ENCODE results near the gene ABHD8.
"Not testable (repeated sequence)": the region's sequence is repeated elsewhere in the genome, so short reads cannot be mapped to it uniquely, and the experiment has no call there.

ABHD8 gene

DNA sequence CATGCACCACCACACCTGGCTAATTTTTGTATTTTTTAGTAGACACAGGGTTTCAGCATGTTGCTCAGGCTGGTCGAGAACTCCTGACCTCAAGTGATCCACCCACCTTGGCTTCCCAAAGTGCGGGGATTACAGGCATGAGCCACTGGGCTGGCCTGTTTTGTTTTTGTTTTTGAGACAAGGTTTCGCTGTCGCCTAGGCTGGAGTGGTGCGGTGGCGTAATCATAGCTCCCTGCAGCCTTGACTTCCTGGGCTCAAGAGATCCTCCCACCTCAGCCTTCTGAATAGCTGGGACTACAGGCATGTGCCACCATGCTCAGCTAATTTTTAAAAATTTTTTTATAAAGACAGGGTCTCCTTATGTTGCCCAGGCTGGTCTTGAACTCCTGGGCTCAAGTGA, 7.7 kb downstream of the ABHD8 start:
- not testable (repeated sequence) for DNase-seq

DNA sequence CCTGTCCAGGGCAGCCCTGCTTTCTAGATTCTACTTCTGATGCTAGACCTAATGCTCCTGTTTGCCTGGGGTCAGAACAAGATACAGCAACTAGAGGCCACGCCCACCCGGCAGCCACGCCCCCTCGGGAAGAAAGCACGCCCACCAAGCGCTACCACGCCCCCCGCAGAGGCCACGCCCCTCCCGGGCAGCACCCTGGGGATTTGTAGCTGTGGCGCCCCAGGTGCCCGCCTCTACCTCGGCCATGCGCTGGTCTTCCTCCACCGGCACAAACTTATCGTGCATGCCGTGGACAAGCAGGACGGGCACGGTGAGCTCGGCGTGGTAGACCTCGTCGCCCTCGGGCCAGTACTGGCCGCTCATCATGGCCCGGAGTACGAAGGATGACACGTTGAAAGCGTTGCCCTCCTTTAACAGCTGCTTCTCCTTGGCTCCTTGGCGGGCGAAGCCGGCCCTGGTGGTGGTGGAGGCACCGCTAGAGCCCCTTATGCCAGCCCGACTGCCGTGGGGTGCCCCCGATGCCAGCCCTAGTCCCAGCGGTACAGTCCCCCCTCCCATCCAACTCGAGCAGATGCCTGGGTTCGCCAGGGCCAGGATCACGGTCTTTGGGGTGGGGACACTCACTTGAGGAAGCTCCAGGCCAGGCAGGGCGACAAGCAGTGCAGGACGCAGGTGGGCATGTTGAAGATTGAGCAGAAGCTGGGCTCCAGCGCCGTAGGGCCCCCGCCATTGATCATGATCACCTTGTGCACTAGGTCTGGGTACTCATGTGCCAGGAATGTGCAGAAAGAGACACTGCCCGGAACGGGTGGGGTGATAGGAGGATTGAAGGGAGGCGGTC, 9.0 kb downstream of the ABHD8 start:
- DNase-seq: peak in 2 of 4 experiments; percentile 24 to 53

DNA sequence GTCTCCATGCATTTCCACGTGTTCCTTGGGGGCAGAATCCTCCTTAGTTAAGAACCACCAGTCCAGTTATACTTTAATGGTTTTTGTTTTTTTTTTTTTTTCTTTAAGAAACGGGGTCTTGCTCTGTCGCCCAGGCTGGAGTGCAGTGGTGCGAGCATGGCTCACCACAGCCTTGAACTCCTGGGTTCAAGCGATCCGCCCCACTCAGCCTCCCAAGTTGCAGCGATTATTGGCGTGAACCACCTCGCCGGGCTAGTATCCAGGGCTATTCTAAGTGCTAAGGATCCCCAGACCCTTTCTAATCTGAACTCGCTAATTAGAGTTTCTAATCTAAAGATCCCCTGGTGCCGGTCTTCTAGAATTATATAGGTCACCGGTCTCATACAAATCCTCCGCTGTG, 9.6 kb downstream of the ABHD8 start:
- no peak for DNase-seq

DNA sequence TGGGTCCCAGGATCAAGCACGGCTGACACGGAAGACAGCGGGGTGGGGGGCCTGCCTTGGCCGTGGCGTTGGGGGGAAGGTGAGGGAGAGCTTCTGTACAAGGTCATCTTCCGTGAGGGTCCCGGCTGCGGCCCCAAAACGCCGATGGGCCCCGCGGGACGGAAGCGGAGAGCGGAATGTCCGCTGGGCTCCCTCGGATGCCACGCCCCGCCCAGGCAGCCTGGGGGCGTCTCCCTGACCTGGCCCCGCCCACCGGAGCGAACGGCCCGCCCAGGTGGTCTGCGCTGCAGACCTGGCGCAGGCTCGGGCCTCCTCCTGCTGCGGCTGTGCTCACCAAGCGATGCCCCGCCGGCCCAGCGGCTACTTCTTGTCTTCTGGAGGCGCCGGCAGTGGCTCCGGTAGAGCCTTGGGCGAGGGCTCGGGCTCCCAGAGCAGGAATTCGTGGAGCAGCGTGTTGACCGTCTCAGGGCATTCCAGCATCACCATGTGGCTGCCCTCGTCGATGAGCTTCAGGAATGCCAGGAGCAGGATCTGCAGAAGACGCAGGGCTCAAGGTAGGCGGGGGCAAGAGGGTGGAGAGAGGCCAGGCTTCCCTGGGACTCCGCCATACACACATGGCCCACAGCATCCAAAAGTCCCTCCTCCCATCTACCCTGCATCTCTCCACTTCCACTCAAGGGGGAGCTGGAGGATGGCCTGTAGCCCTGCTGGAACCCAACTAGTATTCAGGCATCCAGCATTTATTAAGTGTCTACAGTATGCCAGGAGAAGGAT, 10.7 kb downstream of the ABHD8 start:
- DNase-seq: peak; percentile 81 to 87 (median 86)

DNA sequence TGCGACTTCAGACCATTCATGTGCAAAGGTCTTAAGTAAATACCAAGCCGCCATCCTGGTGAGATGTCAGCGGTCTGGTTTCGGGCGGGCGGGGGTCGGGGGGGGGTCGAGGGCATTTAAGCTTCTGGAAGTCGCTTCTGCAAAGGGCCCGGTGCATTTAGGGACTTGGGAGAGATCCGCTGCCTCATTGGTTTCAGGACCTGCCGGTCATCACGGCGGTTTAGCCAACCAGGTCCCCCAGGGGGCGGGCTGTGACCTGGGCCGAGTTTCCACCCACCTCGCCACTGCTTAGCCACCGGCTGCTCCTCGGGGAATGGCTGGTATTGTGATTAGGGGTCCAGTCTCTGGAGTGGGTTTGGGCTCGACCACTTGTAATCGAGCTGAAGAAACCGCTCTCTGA, 13.7 kb downstream of the ABHD8 start:
- peak; percentile 79 to 90 (median 84) for DNase-seq

DNA sequence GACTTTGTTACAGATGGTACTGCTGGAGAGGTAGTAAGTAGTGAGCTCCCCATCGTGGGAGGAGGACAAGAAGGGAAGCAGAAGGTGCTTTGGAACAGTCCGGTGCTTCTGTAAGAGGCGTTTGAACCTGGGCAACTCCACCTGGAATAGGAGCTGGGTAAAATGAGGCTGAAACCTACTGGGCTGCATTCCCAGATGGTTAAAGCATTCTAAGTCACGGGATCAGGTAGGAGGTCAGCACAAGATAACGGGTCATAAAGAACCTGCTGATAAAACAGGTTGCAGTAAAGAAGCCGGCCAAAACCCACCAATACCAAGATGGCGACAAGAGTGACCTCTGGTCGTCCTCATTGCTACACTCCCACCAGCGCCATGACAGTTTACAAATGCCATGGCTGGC, 16.5 kb downstream of the ABHD8 start:
- DNase-seq: no peak

DNA sequence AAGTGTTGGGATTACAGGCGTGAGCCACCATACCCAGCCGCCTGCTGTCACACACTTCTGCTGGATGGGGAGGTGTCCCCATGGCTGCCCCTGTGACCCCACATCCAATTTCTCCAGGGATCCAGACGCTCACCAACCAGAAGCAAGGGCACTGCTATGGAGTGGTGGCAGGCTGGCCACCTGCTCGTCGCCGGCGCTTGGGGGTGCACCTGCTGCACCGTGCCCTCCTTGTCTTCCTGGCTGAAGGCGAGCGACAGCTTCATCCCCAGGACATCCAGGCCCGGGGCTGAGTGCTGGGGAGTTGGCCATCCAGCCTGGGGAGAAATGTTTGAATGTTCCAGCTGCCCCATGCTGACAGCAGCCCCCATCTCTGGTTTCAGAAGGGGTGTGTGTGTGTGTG, 17.0 kb downstream of the ABHD8 start:
- DNase-seq: no peak

DNA sequence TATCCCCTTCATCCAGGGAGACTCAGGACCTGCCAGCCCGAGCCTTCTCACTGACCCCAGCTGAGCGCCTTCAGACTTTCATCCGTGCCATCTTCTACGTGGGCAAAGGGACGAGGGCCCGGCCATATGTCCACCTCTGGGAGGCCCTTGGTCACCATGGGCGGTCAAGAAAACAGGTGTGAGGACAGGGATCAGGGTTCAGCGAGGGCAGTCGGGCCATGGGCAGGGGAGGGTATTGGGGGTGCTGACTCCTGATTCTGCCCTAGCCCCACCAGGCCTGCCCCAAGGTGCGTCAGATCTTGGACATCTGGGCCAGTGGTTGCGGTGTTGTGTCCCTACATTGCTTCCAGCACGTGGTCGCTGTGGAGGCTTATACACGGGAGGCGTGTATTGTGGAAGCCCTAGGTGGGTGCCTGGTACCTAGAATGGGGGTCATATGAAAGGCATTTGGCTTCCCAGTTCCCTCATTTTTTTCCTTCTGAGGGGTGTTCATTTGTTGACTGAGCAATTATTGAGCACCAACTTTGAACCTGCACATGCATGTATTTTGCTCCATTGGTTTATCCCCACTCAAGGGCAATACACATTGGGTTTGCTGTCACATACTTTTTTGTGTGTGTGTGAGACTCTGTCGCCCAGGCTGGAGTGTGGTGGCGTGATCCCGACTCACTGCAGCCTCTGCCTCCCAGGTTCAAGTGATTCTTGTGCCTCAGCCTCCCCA, 17.6 kb downstream of the ABHD8 start:
- no peak for DNase-seq

DNA sequence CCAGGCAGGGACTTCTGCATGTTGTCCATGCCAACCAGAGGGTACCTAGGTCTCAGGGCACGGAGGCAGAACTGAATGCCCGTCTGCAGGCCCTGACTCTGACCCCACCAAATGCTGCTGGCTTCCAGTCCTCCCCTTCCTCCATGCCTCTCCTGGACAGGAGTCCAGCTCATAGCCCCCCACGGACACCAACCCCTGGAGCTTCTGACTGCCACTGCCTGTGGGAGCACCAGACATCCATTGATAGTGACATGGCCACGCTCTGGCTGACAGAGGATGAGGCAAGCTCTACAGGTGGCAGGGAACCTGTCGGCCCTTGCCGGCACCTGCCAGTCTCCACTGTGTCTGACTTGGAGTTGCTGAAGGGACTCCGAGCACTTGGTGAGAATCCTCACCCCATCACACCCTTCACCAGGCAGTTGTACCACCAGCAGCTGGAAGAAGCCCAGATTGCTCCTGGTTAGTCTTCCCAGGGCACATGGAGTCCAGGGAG, 19.7 kb downstream of the ABHD8 start:
- no peak for DNase-seq

DNA sequence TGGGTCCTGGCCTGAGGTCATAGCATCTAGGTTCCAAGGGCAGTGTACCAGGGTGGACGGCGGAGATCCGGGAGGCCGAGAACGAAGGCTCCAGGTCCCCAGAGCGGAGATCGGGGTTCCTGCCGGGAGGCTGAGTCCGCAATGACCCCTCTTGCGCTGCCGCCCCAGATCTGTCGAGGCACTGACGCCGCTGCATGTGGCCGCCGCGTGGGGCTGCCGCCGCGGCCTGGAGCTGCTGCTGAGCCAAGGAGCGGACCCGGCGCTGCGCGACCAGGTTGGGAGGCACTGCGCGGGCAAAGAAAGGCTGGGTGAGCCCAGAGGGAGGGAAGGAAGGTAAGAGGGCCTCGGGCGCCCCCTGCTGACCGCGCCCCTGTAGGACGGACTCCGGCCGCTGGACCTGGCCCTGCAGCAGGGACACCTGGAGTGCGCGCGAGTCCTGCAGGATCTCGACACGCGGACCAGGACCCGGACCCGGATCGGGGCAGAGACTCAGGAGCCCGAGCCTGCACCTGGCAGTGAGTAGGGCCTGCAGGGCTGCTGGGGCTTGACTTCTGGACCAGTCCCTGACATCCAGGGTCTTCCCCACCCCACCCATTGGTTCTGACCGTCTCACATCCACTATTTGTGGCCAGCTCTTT, 20.6 kb downstream of the ABHD8 start:
- peak; percentile 79 to 93 (median 86) for DNase-seq

DNA sequence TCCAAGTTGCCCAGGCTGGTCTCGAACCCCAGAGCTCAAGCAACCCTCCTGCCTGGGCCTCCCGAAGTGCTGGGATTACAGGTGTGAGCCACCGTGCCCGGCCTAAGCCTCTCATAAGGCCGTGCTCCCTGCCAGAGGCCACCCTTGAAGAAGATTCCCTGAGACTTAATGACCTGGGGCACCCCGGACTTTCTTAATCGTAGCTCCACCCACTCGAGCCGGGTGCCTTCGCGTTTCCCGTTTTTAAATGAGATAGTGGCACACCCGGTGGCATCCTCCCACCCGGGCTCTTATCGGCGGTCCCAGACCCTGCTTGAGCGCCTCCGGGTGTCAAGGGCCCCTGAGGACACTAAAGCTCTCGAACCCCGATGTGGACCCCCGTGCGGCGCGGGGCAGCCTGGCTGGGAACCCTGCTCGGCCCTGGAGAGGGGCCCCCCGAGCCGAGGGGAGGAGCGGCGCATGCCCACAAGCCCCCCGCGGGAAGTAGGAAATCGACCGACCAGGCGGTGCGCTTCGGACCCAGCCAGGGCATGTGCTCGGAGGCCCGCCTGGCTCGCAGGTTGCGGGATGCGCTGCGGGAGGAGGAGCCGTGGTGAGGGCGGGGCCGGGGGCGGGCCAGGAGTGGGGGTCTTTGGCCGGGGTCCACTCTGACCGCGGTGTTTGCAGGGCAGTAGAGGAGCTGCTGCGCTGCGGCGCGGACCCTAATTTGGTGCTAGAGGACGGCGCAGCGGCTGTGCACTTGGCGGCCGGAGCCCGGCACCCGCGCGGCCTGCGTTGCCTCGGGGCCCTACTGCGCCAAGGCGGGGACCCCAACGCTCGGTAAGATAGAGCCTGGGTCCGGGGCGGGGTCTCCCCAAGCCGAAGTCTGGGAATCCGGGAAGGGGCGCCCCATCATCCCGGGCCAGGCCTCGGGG, 21.6 kb downstream of the ABHD8 start, which contains the start of gene ANKLE1:
ANKLE1 (plus strand) TSS at position 511 of the 914 bp plus-strand sequence; CDS start at position 531, 20 bp downstream.
- peak; percentile 61 to 87 (median 82) for DNase-seq

DNA sequence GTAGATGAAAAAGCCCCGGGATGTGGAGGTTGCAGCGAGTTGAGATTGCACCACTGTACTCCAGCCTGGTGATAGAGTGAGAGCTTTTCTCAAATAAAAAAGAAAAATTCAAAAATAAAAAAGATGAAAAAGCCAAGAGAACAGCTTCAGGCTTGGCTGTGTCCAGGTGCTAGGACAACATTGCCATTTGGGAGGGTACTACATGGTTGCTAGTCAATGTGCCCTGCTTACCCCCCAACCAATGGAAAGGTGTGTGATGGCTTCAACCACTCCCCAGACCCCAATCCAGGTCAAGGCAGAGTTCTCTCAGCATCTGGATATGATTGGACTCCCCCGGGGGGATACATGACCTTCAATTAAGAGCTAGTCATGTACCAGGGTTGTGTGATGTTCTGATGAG, 23.8 kb downstream of the ABHD8 start:
- no peak for DNase-seq

DNA sequence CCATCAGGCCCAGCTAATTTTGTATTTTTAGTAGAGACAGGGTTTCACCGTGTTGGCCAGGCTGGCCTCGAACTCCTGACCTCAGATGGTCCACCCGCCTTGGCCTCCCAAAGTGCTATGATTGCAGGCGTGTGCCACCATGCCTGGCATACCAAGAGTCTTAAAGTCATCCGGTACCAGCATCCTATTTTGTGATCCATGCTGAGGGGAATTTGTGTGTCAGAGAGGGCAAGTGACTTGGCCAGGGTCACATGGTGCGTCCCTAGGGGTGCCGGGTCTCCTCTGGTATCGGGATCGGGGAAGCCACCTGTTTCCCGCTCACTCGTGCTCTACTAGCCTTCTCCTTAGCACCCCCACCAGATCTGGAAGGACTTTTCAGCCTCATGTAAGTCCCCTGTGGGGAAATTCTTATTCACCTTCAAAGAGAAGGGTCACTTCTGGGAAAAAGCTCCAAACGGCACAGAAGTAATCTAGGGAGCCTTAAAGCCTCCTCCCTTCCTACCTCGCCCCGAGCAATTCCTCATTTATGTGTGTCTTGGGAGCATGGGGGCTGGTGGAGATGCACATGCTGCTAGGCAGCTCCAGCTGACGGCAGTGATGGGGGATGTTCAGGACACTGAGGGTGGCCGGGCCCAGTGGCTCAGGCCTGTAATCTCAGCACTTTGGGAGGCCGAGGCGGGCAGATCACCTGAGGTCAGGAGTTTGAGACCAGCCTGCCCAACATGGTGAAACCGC, 27.6 kb downstream of the ABHD8 start:
- DNase-seq: no peak

DNA sequence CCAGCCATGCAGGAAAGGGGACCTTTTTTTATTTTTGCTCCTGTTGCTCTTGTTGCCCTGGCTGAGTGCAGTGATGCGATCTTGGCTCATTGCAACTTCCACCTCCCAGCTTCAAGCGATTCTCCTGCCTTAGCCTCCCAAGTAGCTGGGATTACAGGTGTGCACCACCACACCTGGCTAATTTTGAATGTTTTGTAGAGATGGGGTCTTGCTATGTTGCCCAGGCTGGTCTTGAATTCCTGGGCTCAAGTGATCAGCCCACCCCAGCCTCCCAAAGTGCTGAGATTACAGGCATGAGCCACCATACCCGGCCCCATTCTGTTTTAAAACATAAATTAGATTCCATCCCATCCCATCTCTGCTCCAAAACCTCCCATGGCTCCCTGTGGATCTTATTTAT, 28.3 kb downstream of the ABHD8 start:
- not testable (repeated sequence) for DNase-seq

DNA sequence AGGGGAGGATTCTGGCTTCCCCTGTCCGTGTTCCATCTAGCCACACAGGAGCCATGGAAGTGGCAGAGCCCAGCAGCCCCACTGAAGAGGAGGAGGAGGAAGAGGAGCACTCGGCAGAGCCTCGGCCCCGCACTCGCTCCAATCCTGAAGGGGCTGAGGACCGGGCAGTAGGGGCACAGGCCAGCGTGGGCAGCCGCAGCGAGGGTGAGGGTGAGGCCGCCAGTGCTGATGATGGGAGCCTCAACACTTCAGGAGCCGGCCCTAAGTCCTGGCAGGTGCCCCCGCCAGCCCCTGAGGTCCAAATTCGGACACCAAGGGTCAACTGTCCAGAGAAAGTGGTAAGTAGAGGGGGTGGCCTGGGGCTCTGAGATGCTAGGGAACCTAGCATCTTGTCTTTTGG, 34.5 kb downstream of the ABHD8 start:
- DNase-seq: no peak

DNA sequence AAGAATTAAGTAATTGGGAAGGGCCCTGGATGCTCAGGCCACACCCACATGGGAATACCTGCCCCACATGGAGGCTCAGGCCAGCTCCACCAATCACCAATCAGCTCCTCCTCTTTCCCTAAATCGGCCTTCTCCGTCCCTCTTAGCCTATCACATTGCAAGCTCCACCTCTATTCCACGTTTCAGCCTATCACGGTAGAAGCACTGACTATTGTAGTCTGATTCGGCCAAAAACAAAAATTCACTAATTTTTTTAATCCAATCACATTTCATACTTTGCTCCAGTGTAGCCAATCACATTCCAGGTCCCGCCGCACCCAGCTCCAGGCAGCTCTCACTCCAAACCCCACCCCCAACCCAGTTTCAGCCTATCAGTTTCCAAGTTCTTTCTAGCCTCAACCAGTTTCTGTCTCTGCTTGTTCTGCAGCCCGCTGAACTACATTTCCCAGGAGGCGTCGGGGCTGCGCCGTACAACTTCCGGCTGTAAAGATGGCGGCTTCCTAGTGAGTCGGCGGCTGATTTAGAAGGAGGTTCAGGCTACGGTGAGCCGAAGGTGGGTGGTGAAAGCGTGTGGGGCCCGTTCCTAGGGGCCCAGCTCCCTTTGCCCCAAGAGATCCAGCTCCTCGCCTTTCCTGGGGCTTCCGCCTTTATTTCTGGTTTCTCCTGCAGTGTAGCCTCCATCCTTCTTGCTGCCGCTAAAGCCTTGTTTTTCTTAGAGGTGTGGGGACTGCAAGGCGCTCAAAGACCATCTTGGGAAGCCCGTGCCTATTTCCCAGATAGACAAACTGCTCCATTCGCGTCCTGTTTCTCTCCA, 36.0 kb downstream of the ABHD8 start, which contains the start of gene BABAM1:
BABAM1 (plus strand) TSS at position 469 of the 814 bp plus-strand sequence. CDS start 1,364 bp downstream, outside the sequence.
- peak; percentile 95 to 97 (median 97) for DNase-seq

DNA sequence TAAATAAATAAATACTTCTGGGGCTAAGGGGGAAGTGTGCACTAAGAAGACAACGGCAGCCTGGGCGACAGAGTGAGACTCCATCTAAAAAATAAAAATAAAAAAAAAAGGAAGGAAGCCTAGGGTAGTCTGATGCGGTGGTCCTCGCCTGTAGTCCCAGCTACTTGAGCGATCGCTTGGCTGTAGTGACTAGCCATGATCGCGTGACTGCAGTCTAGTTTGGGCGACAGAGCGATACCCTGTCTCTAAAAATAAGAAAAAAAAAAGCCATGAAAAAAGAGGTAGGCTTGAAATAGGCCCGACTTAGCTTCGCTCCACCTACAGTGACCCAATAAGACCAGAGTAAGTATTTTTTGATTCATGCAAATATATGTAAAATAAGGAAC, 36.6 kb downstream of the ABHD8 start:
- DNase-seq: peak in 2 of 4 experiments; percentile 26 to 39

DNA sequence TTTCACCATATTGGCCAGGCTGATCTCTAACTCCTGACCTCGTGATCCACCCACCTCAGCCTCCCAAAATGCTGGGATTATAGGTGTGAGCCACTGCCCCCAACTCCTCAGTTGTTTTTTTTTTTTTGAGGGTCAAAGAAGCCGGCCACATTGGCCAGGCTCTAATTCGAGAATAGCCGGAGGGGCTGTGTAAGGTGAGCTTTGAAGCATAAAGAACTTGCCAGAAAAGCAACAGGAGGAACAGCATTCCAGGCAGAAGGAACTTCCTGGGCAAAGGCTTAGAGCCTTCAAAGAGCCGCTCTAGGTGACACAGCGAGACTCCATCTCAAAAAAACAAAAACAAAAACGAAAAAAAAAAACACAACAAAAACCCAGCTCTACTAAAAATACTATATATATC, 37.2 kb downstream of the ABHD8 start:
- no peak for DNase-seq

DNA sequence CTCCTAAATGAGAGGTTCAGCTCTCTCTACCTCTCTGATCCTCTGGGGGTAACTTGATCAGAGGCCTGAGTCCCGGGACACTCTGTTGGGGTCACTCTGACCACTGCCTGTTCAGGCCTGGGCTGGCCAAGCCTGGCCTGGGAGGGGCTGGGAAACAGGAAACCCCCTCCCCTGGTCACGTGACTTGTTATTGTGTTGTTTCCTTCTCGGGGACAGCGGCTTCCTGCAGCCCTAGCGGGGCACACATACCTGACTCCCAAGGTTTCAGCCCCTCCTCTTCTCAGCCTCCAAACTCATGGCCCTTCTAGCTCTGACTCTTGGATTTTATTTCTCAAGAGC, 38.6 kb downstream of the ABHD8 start, which contains the start of gene USHBP1:
USHBP1 (minus strand) TSS at position 105 of the 339 bp plus-strand sequence. CDS start 446 bp downstream, outside the sequence.
- no peak for DNase-seq

Data from suppressor macrophage (primary cell).